Neural cell (in vitro differentiated cells): Measurements from ENCODE around the gene ERVW-1.

Experiments
- EZH2 ChIP-seq: fragments of 200-600, 300-800 bp; shearing (Covaris generic), sonication (generic); IDR thresholded peaks from 2 replicates; pipeline ENCODE4 v1.6.1; 2014; ENCODE audit warnings: antibody characterized with exemption, low read length, borderline replicate concordance, mild to moderate bottlenecking; ENCODE audit not compliant: insufficient read depth, poor library complexity, severe bottlenecking
- TF ChIP-seq, protein P1 (sequence below): fragments of 450-650 bp; IDR thresholded peaks from 2 replicates; pipeline ENCODE4 v1.5.1; 2014; ENCODE audit warnings: antibody characterized with exemption, mild to moderate bottlenecking, moderate library complexity; ENCODE audit not compliant: poor library complexity, severe bottlenecking
- TF ChIP-seq, protein P2 (sequence below): IDR thresholded peaks from 2 replicates; pipeline ENCODE4 v1.6.1; 2012; ENCODE audit warnings: borderline replicate concordance

DNA sequence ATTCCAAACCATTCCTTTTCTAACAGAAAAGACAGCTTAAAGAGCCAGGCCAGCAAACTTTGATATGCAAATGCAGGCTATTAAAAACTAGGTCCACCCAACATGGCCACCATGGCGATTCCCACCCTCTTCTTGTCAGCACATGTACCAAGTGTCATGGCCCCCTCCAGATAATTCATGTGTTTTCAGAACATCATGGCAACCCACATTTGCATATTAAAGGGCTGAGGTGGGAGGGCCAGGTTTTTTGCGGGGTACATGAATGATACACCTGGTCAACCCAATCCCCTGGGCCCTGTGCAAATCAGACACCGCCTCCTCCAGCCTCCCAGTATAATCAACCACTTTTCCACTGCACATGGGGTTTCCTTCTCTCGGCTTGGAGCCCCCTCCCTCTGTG lies 965 bp upstream of the ERVW-1 start:
- TF ChIP-seq, protein P1, sequence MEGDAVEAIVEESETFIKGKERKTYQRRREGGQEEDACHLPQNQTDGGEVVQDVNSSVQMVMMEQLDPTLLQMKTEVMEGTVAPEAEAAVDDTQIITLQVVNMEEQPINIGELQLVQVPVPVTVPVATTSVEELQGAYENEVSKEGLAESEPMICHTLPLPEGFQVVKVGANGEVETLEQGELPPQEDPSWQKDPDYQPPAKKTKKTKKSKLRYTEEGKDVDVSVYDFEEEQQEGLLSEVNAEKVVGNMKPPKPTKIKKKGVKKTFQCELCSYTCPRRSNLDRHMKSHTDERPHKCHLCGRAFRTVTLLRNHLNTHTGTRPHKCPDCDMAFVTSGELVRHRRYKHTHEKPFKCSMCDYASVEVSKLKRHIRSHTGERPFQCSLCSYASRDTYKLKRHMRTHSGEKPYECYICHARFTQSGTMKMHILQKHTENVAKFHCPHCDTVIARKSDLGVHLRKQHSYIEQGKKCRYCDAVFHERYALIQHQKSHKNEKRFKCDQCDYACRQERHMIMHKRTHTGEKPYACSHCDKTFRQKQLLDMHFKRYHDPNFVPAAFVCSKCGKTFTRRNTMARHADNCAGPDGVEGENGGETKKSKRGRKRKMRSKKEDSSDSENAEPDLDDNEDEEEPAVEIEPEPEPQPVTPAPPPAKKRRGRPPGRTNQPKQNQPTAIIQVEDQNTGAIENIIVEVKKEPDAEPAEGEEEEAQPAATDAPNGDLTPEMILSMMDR, result no peak
- TF ChIP-seq EZH2, result no peak
- TF ChIP-seq, protein P2, sequence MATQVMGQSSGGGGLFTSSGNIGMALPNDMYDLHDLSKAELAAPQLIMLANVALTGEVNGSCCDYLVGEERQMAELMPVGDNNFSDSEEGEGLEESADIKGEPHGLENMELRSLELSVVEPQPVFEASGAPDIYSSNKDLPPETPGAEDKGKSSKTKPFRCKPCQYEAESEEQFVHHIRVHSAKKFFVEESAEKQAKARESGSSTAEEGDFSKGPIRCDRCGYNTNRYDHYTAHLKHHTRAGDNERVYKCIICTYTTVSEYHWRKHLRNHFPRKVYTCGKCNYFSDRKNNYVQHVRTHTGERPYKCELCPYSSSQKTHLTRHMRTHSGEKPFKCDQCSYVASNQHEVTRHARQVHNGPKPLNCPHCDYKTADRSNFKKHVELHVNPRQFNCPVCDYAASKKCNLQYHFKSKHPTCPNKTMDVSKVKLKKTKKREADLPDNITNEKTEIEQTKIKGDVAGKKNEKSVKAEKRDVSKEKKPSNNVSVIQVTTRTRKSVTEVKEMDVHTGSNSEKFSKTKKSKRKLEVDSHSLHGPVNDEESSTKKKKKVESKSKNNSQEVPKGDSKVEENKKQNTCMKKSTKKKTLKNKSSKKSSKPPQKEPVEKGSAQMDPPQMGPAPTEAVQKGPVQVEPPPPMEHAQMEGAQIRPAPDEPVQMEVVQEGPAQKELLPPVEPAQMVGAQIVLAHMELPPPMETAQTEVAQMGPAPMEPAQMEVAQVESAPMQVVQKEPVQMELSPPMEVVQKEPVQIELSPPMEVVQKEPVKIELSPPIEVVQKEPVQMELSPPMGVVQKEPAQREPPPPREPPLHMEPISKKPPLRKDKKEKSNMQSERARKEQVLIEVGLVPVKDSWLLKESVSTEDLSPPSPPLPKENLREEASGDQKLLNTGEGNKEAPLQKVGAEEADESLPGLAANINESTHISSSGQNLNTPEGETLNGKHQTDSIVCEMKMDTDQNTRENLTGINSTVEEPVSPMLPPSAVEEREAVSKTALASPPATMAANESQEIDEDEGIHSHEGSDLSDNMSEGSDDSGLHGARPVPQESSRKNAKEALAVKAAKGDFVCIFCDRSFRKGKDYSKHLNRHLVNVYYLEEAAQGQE, result no peak
